ENCODE results near the gene OSER1. TPM values are rescaled to one million over a fixed set of nuclear protein-coding genes. Genes with fewer than 3 reads are reported as not detected.
A peak's percentile ranks its signal among the peaks of the same experiment; 100 is the strongest.

Gene OSER1
- total and polyA plus RNA-seq, 9 of the 15 experiments (the other 6 are each of a cell fraction or from before 2014, with no cell fraction given), result 15.5 to 57.3 (median 19.9) TPM

- TF ChIP-seq XRCC4 (IDR thresholded peaks at IDR 0.05; ENCODE audit: extremely low read depth, insufficient read depth, insufficient read length) (no peak), POLR3G (IDR thresholded peaks at IDR 0.05; ENCODE audit: extremely low read depth, insufficient read length, insufficient replicate concordance) (no peak), MLLT1 (IDR thresholded peaks at IDR 0.05) (no peak), ZBTB34 (CRISPR knock-in tag; IDR thresholded peaks at IDR 0.05) (no peak)
Measured at GRCh38 chr20:44251284-44251683, 40.7 kb upstream of the OSER1 start (continued).

GRCh38 chr20:44248410-44248759, 37.8 kb upstream of the OSER1 start:
- no peak overlapping the region for H3K27ac ChIP-seq (ENCODE audit: extremely low read depth, low read depth, low read length)
- intact Hi-C loops (cut with micrococcal nuclease) (no loop called here), in situ Hi-C loops (cut with MboI) (no loop called here)
- H3K27me3 ChIP-seq (ENCODE audit: control insufficient read depth in 2 of 2, insufficient read depth in 2 of 2, low read length in 2 of 2), result 0 out of 5 replicates have a peak, but pooled peaks cover 0 to 5% of the 10 kb centered on the region in 2 experiments
- DNase-seq (ENCODE audit: extremely low read depth in 1 of 4, low spot score in 3 of 4), result no peak
- no peaks in the 10 kb centered on the region for H3K9me3 ChIP-seq (replicated peaks; ENCODE audit: control insufficient read depth, insufficient read depth, low read depth, low read length)
- H3K4me2 ChIP-seq (ENCODE audit: insufficient read depth, low read length), result no peak overlapping the region
- no peak overlapping the region for H2AFZ ChIP-seq (ENCODE audit: low read depth, low read length)
- H4K20me1 ChIP-seq (replicated peaks; ENCODE audit: control insufficient read depth, insufficient read depth, low read length), result peaks cover 14% of the 10 kb centered on the region; the same call in 1 of the 2 replicates
- ATAC-seq, result no peak
- CTCF ChIA-PET (ENCODE audit: low intra/inter-chr PET ratio), result no interaction called here
- no peak overlapping the region for H3K9ac ChIP-seq (ENCODE audit: insufficient read depth in 1 of 2, low read depth in 2 of 2, low read length in 2 of 2)
- no peak for FAIRE-seq
- no peaks in the 10 kb centered on the region for H3K36me3 ChIP-seq (ENCODE audit: control insufficient read depth, insufficient read depth, low read length)
- H3K9me1 ChIP-seq (ENCODE audit: control insufficient read depth, insufficient read depth, low read length), result peaks cover 3% of the 10 kb centered on the region
- H3K4me3 ChIP-seq, result no peak overlapping the region
- no peaks in the 10 kb centered on the region for H3K79me2 ChIP-seq (ENCODE audit: control insufficient read depth, insufficient read depth, low read length)
- no TSS peak for BruUV-seq (replicated peaks)
- peaks cover 0 to 7% of the 10 kb centered on the region in 2 experiments; a peak in 2 of 5 replicates for H3K4me1 ChIP-seq (replicated peaks in 1 of 2; ENCODE audit: control insufficient read depth in 2 of 2, insufficient read depth in 2 of 2, low read length in 2 of 2)
- POLR2A ChIA-PET, result no interaction called here
- 26% methylated on average over 3 of the region's 3 CpGs for WGBS (ENCODE audit: insufficient coverage, low coverage, missing lambda C conversion rate)
- TF ChIP-seq ETV5 (CRISPR knock-in tag; IDR thresholded peaks at IDR 0.05; ENCODE audit: low read depth) (no peak), MITF (IDR thresholded peaks at IDR 0.05) (no peak), TEAD1 (CRISPR knock-in tag; IDR thresholded peaks at IDR 0.05) (no peak), EHMT2 (IDR thresholded peaks at IDR 0.05) (0 out of 2 replicates have a peak, but pooled peaks have one; percentile 2), NEUROD1 (IDR thresholded peaks at IDR 0.05; ENCODE audit: borderline replicate concordance, low read depth, low read length, partially characterized antibody) (no peak), STAT5A (IDR thresholded peaks at IDR 0.05; ENCODE audit: borderline replicate concordance, low read length) (no peak), FOXP1 (CRISPR knock-in tag; IDR thresholded peaks at IDR 0.05) (no peak), ZBTB12 (CRISPR knock-in tag; IDR thresholded peaks at IDR 0.05) (no peak), ELK3 (CRISPR knock-in tag; IDR thresholded peaks at IDR 0.05) (no peak), RBFOX2 (IDR thresholded peaks at IDR 0.05; ENCODE audit: low read depth, low read length) (no peak)
